A549 (cell line): Measurements from ENCODE around the gene PTPRA.

Source experiments
- CBX2 ChIP-seq: fragments of 200-600 bp; sonication (generic); IDR thresholded peaks from 2 replicates; pipeline ENCODE4 v1.6.1; 2016; ENCODE audit warnings: low read depth, mild to moderate bottlenecking, borderline replicate concordance
- CHD2 ChIP-seq: fragments of 150-350 bp; IDR thresholded peaks from 2 replicates; pipeline ENCODE4 v1.6.1; 2014; ENCODE audit warnings: low read length; ENCODE audit not compliant: partially characterized antibody
- CTCF ChIP-seq: fragments of >200 bp; sonication (Bioruptor Twin); formaldehyde crosslinking; IDR thresholded peaks from 3 replicates; pipeline ENCODE4 v1.5.1; 2016
- MAFK ChIP-seq: fragments of 450-650 bp; IDR thresholded peaks from 2 replicates; pipeline ENCODE4 v1.6.1; 2014; ENCODE audit not compliant: partially characterized antibody
- POLR2A ChIP-seq: IDR thresholded peaks from 2 replicates; pipeline ENCODE4 v1.6.1; 2012; ENCODE audit warnings: mild to moderate bottlenecking, low read length
- RAD21 ChIP-seq, 2 experiments: fragments of >200 bp in 1 of 2; sonication (Bioruptor Twin) in 1 of 2; formaldehyde crosslinking in 1 of 2; IDR thresholded peaks in 1 of 2; conservative IDR thresholded peaks in 1 of 2; 2 replicates in 1 of 2; 3 replicates in 1 of 2; pipeline ENCODE4 v1.6.1; 2012 to 2018; ENCODE audit warnings: inconsistent platforms in 1 of 2
- RNF2 ChIP-seq: fragments of 200-600 bp; sonication (generic); IDR thresholded peaks from 2 replicates; pipeline ENCODE4 v1.6.1; 2016; ENCODE audit warnings: low read depth, mild to moderate bottlenecking, antibody characterized with exemption, moderate library complexity, borderline replicate concordance
- USF2 ChIP-seq: fragments of 450-650 bp; IDR thresholded peaks from 2 replicates; pipeline ENCODE4 v1.6.1; 2014; ENCODE audit warnings: antibody characterized with exemption
- ZFP36 ChIP-seq: fragments of 450-650 bp; IDR thresholded peaks from 2 replicates; pipeline ENCODE4 v1.6.1; 2014; ENCODE audit warnings: borderline replicate concordance; ENCODE audit not compliant: partially characterized antibody
- ZSCAN20 ChIP-seq: fragments of 250-450 bp; sonication (Bioruptor Pico); IDR thresholded peaks from 2 replicates; pipeline ENCODE4 v1.8.0; 2022; ENCODE audit warnings: mild to moderate bottlenecking, moderate library complexity

- TF ChIP-seq CBX2 (no peak), CHD2 (no peak), RNF2 (no peak), CTCF (no peak), POLR2A (no peak), MAFK (no peak), RAD21 (conservative IDR thresholded peaks at IDR 0.05 in 1 of 2, IDR thresholded peaks at IDR 0.05 in 1 of 2) (no peak), ZFP36 (no peak), USF2 (no peak), ZSCAN20 (CRISPR knock-in tag) (no peak)
These were observed 20.9 kb downstream of the PTPRA start for GRCh38 chr20:2894221-2894620.
